GM18519 (cell line): ENCODE results near the gene NUDT13.

Experiments
- ATAC-seq: cut with Tn5 transposase; IDR thresholded peaks from one replicate; pipeline ENCODE4 v1.9.1; 2021; ENCODE audit warnings: mild to moderate bottlenecking, moderate library complexity; ENCODE audit not compliant: unreplicated experiment, low FRiP score

NUDT13 gene

GRCh38 chr10:73110345-73110849, at the start of gene NUDT13:
TSS of gene NUDT13 (plus strand) at chr10:73110455. CDS start at chr10:73114366, 3,911 bp downstream.
- ATAC-seq: no peak

GRCh38 chr10:73060738-73061635, 49.3 kb upstream of the NUDT13 start:
- no peak for ATAC-seq

GRCh38 chr10:73061743-73062142, 48.5 kb upstream of the NUDT13 start:
- ATAC-seq: no peak

- no peak for ATAC-seq
Observed at GRCh38 chr10:73065441-73065840, 44.8 kb upstream of the NUDT13 start.

- no peak for ATAC-seq
Observed at GRCh38 chr10:73073627-73074026, 36.6 kb upstream of the NUDT13 start.

GRCh38 chr10:73075829-73076228, 34.4 kb upstream of the NUDT13 start:
- ATAC-seq: no peak

- ATAC-seq: no peak
Observed at GRCh38 chr10:73076360-73077183, 33.7 kb upstream of the NUDT13 start.

- ATAC-seq: no peak
Observed at GRCh38 chr10:73079779-73080541, 30.3 kb upstream of the NUDT13 start.

GRCh38 chr10:73083221-73083620, 27.0 kb upstream of the NUDT13 start:
- ATAC-seq: no peak

GRCh38 chr10:73084209-73084608, 26.0 kb upstream of the NUDT13 start:
- ATAC-seq: no peak

- no peak for ATAC-seq
Observed at GRCh38 chr10:73086816-73087215, 23.4 kb upstream of the NUDT13 start.

GRCh38 chr10:73088304-73088703, 22.0 kb upstream of the NUDT13 start:
- ATAC-seq: no peak

- no peak for ATAC-seq
Observed at GRCh38 chr10:73092830-73093229, 17.4 kb upstream of the NUDT13 start.

- no peak for ATAC-seq
Observed at GRCh38 chr10:73093922-73094850, 16.1 kb upstream of the NUDT13 start.

- ATAC-seq: no peak
Observed at GRCh38 chr10:73094986-73095480, 15.2 kb upstream of the NUDT13 start.

- no peak for ATAC-seq
Observed at GRCh38 chr10:73095481-73096021, 14.7 kb upstream of the NUDT13 start.

GRCh38 chr10:73096041-73096448, 14.2 kb upstream of the NUDT13 start:
- no peak for ATAC-seq

GRCh38 chr10:73096449-73097304, 13.6 kb upstream of the NUDT13 start, which contains the start of gene P4HA1:
TSS of gene P4HA1 (minus strand) at chr10:73096866. CDS start at chr10:73074883, 21,983 bp downstream.
- peak; percentile 81 for ATAC-seq
